Dermis blood vessel endothelial cell (primary cell): ENCODE results near the gene CPT1A. TPM values are rescaled to one million over a fixed set of nuclear protein-coding genes. Genes with fewer than 3 reads are reported as not detected.
A peak's percentile ranks its signal among the peaks of the same experiment; 100 is the strongest.
"Not testable (repeated sequence)": the region's sequence is repeated elsewhere in the genome, so short reads cannot be mapped to it uniquely, and the experiment has no call there.

Source experiments
- DNase-seq: peaks from one replicate; pipeline ENCODE4 v3.0.0; 2010
- total RNA-seq: library from RNA; depleted of rRNA; stranded (reverse); fragments of >200 nt; gene quantifications from 2 replicates; pipeline ENCODE4 v1.2.3, GENCODE V29; 2014

The CPT1A gene
- 141 and 197 TPM in 2 replicates for total RNA-seq

GRCh38 chr11:68841718-68842426 is at the start of gene CPT1A:
Gene CPT1A, minus strand, starts transcription at chr11:68841916. Its CDS starts 26,442 bp downstream, at chr11:68815474.
- peak; percentile 78 for DNase-seq

GRCh38 chr11:68890490-68891231 is 48.9 kb upstream of the CPT1A start:
- peak; percentile 87 for DNase-seq

DNA sequence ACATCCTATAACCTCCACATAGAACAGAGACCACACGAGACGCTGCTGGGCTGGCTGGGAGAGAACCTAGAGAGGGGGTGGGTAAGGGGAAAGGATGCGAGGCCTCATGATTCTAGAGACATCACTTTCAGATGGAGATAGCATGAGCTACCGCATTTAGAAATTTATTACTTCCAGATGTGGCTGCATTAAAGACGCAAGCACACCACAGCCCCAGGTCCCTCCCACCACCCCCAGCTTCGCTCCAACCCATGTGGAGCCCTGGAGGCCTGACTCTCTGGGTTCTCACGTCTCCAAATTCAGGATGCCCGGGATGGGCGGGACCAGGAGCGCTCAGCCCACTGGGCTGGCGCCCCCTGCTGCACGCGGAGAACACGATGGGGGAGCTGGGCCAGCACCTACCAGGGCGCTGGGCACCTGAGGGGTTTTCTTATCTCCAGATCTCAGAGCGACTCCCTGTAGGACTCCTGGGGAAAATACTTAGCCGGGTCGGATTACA is 48.3 kb upstream of the CPT1A start:
- DNase-seq = peak; percentile 50

- DNase-seq = not testable (repeated sequence)
Observed at GRCh38 chr11:68884827-68885226, 43.1 kb upstream of the CPT1A start.

- DNase-seq = no peak
Observed at GRCh38 chr11:68882391-68882790, 40.7 kb upstream of the CPT1A start.

GRCh38 chr11:68881320-68881719 is 39.6 kb upstream of the CPT1A start:
- DNase-seq = no peak

DNA sequence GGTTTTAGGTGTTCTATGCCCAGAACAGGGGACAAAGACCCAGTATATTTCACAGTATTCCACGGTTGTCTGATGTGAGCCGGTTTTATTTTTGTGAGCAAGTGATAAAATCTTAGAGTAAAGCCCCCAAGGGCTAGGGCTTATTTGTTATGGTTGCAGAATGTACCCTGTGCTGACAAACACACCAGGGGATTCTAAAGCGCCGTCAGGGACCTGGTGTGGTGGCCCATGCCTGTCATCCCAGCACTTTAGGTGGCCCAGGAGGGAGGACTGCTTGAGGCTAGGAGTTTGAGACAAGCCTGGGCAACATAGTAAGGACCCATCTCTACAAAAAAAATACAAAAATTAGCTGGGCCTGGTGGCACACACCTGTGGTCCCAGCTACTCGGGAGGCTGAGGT is 39.1 kb upstream of the CPT1A start:
- no peak for DNase-seq

GRCh38 chr11:68878022-68878421 is 36.3 kb upstream of the CPT1A start:
- no peak for DNase-seq

GRCh38 chr11:68872216-68873003 is 30.7 kb upstream of the CPT1A start:
- DNase-seq = peak; percentile 48

- no peak for DNase-seq
Observed at GRCh38 chr11:68870470-68870869, 28.8 kb upstream of the CPT1A start.

GRCh38 chr11:68868221-68868835 is 26.6 kb upstream of the CPT1A start:
- no peak for DNase-seq

- DNase-seq = no peak
Observed at GRCh38 chr11:68867066-68867465, 25.4 kb upstream of the CPT1A start.

DNA sequence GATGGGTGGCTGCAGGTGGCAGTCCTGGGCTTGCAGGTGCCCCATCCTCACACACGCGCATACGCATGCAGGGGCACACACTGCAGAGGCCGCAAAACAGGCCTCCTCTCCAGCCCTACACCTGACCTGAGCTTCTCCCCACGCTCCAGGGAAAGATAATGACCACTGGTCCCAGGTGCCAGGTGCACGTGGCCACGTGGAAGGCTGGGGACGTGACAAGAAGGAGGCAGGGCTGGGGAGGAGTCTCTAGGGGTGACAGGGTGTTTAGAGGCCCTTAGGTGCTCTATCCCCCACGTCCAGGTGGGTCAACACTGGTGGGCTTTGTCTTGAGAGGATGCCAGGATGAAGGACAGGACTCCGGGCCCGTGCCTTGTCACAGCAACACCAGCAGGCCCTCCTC is 23.5 kb upstream of the CPT1A start:
- no peak for DNase-seq

- DNase-seq = no peak
Observed at GRCh38 chr11:68863553-68864265, 22.0 kb upstream of the CPT1A start.

- no peak for DNase-seq
Observed at GRCh38 chr11:68862421-68862820, 20.7 kb upstream of the CPT1A start.

- DNase-seq = no peak
Observed at GRCh38 chr11:68859123-68859522, 17.4 kb upstream of the CPT1A start.

GRCh38 chr11:68857037-68857586 is 15.4 kb upstream of the CPT1A start:
- DNase-seq = no peak

GRCh38 chr11:68856425-68857030 is 14.8 kb upstream of the CPT1A start:
- peak; percentile 28 for DNase-seq

- DNase-seq = peak; percentile 93
Observed at GRCh38 chr11:68855205-68855981, 13.7 kb upstream of the CPT1A start.

- no peak for DNase-seq
Observed at GRCh38 chr11:68854273-68854958, 12.7 kb upstream of the CPT1A start.
